HS-27A (cell line): ENCODE results near the gene SGCG.

ENCODE experiments used
- DNase-seq: peaks from one replicate; pipeline ENCODE4 v3.0.0-alpha.2; 2012; ENCODE audit warnings: low read depth, missing footprints

Gene SGCG

DNA sequence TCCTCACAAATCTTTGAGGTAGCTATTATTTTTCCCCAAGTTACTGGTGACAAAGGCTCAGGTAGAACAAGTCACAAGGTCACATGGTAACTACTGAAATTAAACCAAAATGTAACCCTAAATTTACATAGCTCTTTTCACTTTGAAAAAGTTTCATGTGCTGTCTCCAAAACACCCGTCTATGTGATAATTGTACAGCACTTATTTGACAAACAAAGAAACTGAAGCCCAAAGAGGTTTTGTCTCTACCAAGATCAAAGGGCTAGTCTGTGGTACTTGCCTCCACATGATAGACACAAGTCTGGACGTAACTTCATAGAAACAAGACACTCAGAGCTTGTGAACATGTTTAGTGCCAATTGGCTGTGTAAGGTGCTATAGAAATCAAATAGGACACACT lies 144.4 kb downstream of the SGCG start:
- DNase-seq: no peak

DNA sequence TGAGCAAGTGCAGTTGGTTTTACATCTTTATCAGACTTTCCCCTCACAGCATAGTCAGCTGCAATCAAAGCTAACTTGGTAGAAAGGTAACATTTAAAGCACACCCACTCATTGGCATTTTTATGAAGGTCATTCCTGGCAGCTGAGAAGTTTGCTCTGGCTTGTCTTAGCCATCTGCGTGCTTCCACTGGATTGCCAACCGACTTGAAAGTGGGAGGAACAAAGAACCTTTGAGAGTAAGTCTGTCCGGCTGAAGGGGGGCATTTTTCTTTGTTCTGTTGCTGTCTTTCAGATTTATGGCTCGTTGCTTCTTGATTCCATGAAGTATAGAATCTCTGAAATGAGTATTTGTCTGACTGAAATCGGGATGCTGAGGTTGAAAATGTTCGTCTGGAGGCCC lies 149.6 kb downstream of the SGCG start:
- no peak for DNase-seq

DNA sequence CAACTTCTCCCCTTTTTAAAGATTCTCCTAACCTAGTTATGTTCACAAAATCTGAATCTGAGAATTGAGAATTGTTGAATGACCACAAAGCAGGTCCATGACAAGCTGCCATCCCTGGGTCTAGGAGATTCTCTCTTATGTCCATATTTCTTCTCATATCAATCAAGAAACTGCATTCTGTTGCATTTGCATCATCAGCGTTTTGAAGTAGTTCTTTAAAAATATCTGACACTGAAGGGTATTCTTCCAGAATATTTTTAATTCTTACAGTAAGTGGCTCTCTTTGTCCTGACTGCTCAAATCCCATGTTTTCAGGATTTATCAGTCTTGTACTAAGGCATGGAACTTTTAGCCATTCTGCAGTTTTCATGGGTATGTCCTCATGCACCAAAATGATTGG lies 158.4 kb downstream of the SGCG start:
- no peak for DNase-seq

DNA sequence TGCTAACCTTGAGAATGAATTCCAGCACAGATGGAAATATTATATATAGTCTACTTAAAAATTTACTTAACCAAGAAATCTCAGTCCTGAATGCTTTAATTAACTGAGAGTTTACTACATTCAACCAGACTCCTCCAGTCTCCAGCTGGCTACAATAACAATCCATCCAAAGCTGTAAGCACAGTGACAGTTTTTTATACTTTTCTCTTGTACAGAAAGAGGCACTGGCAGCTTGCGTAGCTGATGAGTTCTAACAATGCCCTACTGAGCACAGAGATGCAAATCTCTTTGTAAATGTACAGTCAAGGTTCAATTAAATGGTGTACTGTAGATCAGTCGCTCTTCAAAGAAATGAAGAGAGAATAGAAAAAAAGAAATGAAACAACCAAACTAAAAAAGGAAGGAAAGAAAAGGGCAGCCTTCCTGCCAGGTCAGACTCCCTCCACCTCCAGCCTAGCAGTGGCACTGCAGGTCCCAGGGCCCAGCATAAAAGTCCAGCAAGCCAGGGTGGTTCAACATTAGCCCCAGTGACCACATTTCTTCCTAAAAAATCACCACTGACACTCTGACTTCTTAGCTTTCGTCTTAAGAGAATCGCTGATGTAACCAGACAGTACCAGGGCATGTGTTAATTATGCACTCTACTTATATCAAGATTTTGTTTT lies 164.3 kb downstream of the SGCG start:
- DNase-seq: no peak

DNA sequence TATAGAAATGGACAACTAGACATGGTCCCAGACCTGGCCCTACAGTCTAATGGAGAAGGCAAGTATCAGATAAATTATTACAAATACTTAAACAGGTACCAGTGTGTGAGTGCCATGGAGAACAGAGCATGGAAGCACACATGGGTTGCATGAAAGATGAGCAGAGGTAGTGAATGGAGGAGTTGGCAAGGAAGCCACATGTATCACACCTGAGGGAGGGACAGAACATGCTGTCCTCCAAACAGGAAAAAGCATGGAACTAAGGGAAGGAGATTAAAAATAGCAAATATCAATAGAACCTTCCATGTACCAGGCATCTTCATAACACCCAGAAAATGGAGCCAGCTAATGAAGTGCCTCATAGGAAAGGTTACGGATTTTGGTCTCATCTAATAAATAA lies 166.8 kb downstream of the SGCG start:
- no peak for DNase-seq

DNA sequence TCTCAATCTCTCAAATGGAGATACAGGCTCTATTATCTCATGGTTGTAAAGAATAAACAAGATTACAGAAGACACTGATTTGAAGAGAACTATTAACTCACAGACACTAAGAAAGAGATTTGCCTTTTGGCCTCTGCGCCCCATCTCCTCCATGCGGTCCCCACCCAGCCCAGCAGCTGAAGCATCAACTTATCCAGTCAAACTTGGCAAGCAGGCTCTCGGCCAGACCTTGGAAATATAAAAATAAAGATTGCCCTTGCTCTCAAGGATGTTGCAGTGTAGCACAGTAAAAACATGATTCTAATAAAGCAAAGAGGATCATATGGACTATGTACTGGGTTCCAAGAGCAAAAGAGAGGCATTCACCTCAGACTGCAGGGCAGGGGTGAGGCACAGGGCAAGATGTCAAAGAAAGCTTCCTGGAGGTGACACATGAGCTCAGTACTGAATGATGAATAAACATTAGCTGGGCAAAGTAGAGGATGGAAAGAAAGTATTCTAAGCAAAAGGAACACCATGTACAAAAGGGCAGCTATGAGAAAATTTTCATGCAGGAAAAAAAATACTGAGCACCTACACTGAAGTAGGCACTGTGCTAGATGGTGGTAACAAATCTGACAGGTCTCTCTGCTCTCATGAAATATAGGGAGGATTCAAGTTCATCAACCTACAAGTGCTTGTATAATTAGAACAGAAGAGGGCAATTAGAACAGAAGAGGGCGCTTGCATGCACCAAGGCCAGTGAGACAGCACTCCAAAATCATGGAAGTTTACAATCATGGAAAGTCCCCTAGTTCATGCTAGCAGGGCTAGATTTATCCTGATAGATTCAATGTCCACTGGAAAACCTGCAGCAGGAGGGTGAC lies 167.7 kb downstream of the SGCG start:
- no peak for DNase-seq

GRCh38 chr13:23349161-23349897 lies 168.6 kb downstream of the SGCG start:
- DNase-seq: no peak

- DNase-seq: no peak
Observed at GRCh38 chr13:23350009-23350408, 169.2 kb downstream of the SGCG start.

GRCh38 chr13:23352161-23352560 lies 171.4 kb downstream of the SGCG start:
- no peak for DNase-seq

GRCh38 chr13:23354520-23354919 lies 173.7 kb downstream of the SGCG start:
- DNase-seq: no peak

DNA sequence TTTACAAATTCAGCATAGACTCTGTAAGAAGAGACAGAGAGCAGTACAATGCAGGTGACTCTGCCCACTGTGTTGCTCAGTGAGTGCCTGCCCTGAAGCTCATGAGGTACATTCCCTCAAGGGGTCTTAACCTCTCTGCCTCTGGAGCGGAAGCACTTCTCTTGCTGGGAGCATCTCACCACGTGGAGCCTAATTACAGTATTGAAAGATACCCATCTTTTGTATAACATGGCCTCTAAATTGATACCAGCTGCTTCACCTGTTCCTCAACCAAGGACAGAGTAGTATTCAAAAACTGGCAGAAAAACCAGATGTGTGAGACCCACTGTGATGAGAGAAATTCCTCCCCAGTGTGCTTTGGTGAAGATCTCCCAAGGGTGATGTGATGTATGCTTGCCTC lies 175.6 kb downstream of the SGCG start:
- no peak for DNase-seq

DNA sequence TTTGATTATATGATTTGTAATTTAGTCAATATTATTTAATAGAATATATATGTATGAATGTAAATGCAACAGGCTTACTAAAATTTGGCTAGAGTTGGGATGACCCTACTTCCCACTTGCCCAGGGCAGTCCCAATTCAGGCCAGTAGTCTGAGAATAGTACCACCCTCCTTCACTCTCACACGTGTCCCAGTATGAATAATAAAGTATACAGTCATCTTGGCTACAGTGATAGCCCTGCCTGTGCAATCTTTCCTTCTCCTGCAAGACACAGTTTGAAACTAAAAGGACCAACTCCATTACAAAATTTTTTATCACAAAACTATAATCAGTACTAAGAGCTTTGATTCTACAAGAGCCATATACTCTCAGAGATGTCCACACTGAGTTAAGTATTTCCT lies 176.6 kb downstream of the SGCG start:
- DNase-seq: no peak

GRCh38 chr13:23359882-23360281 lies 179.1 kb downstream of the SGCG start:
- DNase-seq: no peak

- no peak for DNase-seq
Observed at GRCh38 chr13:23365652-23366051, 184.9 kb downstream of the SGCG start.

DNA sequence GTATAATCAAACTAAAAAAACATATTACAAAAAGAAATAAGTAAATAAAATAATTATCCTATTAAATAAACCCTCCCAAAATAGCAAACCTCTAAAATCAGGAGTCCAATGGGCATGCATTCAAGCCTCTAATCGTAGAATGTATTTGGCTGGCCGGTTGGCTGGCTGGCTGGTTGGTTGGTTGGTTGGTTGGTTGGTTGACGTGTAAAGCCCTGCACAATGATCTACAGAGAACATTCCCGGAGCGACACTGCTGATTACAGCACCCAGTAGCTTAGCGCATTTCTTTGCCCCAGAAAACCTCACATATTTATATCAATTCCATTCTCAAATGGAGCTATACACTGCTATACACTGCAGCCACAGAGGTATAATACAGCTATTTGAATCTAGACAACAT lies 187.1 kb downstream of the SGCG start:
- DNase-seq: no peak

- DNase-seq: no peak
Observed at GRCh38 chr13:23372264-23372906, 191.6 kb downstream of the SGCG start.
